Left hindlimb (tissue), 1 donor: ENCODE data around the gene OR8G1.
"Not testable (repeated sequence)": the region's sequence is repeated elsewhere in the genome, so short reads cannot be mapped to it uniquely, and the experiment has no call there.

Experiments used
- DNase-seq: peaks from one replicate; pipeline ENCODE4 v3.0.0-alpha.2; 2018

OR8G1 gene

GRCh38 chr11:124249869-124250268, 9.0 kb downstream of the OR8G1 start:
- DNase-seq: not testable (repeated sequence)

- no peak for DNase-seq
Observed at GRCh38 chr11:124256076-124256475, 15.2 kb downstream of the OR8G1 start, which contains the start of gene OR8G5. OR8G5 (plus strand) TSS chr11:124256376; CDS start chr11:124264932, 8,556 bp downstream.

GRCh38 chr11:124265041-124265440, 24.1 kb downstream of the OR8G1 start:
- not testable (repeated sequence) for DNase-seq

- not testable (repeated sequence) for DNase-seq
Observed at GRCh38 chr11:124270886-124271285, 30.0 kb downstream of the OR8G1 start.

- no peak for DNase-seq
Observed at GRCh38 chr11:124274000-124274399, 33.1 kb downstream of the OR8G1 start.

GRCh38 chr11:124276081-124276480, 35.2 kb downstream of the OR8G1 start:
- DNase-seq: no peak

- DNase-seq: no peak
Observed at GRCh38 chr11:124277207-124277606, 36.3 kb downstream of the OR8G1 start.

- no peak for DNase-seq
Observed at GRCh38 chr11:124277804-124278203, 36.9 kb downstream of the OR8G1 start.

- DNase-seq: no peak
Observed at GRCh38 chr11:124278261-124278660, 37.4 kb downstream of the OR8G1 start.

GRCh38 chr11:124285610-124286344, 44.9 kb downstream of the OR8G1 start:
- DNase-seq: no peak

- no peak for DNase-seq
Observed at GRCh38 chr11:124294687-124295086, 53.8 kb downstream of the OR8G1 start.

- DNase-seq: no peak
Observed at GRCh38 chr11:124296016-124296415, 55.1 kb downstream of the OR8G1 start.

- no peak for DNase-seq
Observed at GRCh38 chr11:124297921-124298320, 57.0 kb downstream of the OR8G1 start.

- DNase-seq: no peak
Observed at GRCh38 chr11:124301548-124301947, 60.7 kb downstream of the OR8G1 start.

GRCh38 chr11:124302347-124303125, 61.6 kb downstream of the OR8G1 start:
- no peak for DNase-seq
